Stimulated activated CD4-positive, alpha-beta T cell treated with anti-CD3 and anti-CD28 coated beads, TNF-alpha, amount 100 ng/mL, for 1 hour (primary cell): Measurements from ENCODE around the gene PTRHD1.

Experiments used
- DNase-seq, 3 donors: peaks; one replicate each; pipeline ENCODE4 v3.0.0-alpha.2; 2020; ENCODE audit warnings: low read depth in 3 of 3, low spot score in 1 of 3

The PTRHD1 gene

GRCh38 chr2:24762518-24762917 is 30.7 kb downstream of the PTRHD1 start:
- no peak for DNase-seq

- no peak for DNase-seq
Observed at GRCh38 chr2:24761866-24762265, 31.3 kb downstream of the PTRHD1 start.

- DNase-seq = no peak
Observed at GRCh38 chr2:24756789-24757188, 36.4 kb downstream of the PTRHD1 start.

GRCh38 chr2:24754985-24755705 is 38.0 kb downstream of the PTRHD1 start:
- no peak for DNase-seq

- no peak for DNase-seq
Observed at GRCh38 chr2:24749069-24749691, 44.0 kb downstream of the PTRHD1 start.

GRCh38 chr2:24747299-24747698 is 45.9 kb downstream of the PTRHD1 start:
- DNase-seq = no peak

- no peak for DNase-seq
Observed at GRCh38 chr2:24745825-24746224, 47.4 kb downstream of the PTRHD1 start.

- DNase-seq = no peak
Observed at GRCh38 chr2:24744356-24744755, 48.8 kb downstream of the PTRHD1 start.

GRCh38 chr2:24743924-24744323 is 49.3 kb downstream of the PTRHD1 start:
- no peak for DNase-seq

- DNase-seq = no peak
Observed at GRCh38 chr2:24742730-24743129, 50.5 kb downstream of the PTRHD1 start.

- DNase-seq = no peak
Observed at GRCh38 chr2:24740142-24740541, 53.0 kb downstream of the PTRHD1 start.
